HepG2 (cell line): ENCODE measurements around the gene DNAJB11. TPM values are rescaled to one million over a fixed set of nuclear protein-coding genes. Genes with fewer than 3 reads are reported as not detected.
A peak's percentile ranks its signal among the peaks of the same experiment; 100 is the strongest.

Experiments
- ARHGAP35 ChIP-seq: sonication (generic); formaldehyde crosslinking; IDR thresholded peaks from 2 replicates; pipeline ENCODE4 v1.9.0; 2022; ENCODE audit warnings: mild to moderate bottlenecking, inconsistent platforms, moderate library complexity, missing genetic modification reagents, borderline replicate concordance
- CREB3 ChIP-seq: sonication (generic); formaldehyde crosslinking; IDR thresholded peaks from 2 replicates; pipeline ENCODE4 v1.5.0; 2020; ENCODE audit warnings: missing genetic modification reagents
- DZIP1 ChIP-seq: sonication (generic); formaldehyde crosslinking; IDR thresholded peaks from 2 replicates; pipeline ENCODE4 v1.5.0; 2020; ENCODE audit warnings: mild to moderate bottlenecking, missing genetic modification reagents
- EED ChIP-seq: sonication (generic); formaldehyde crosslinking; IDR thresholded peaks from 2 replicates; pipeline ENCODE4 v1.5.0; 2020; ENCODE audit warnings: mild to moderate bottlenecking, missing genetic modification reagents
- ERF ChIP-seq: IDR thresholded peaks from 2 replicates; pipeline ENCODE4 v1.6.1; 2018; ENCODE audit warnings: missing biosample characterization, missing genetic modification reagents
- GPN1 ChIP-seq: sonication (generic); formaldehyde crosslinking; IDR thresholded peaks from 2 replicates; pipeline ENCODE4 v1.5.1; 2020; ENCODE audit warnings: missing genetic modification reagents, borderline replicate concordance
- HDAC2 ChIP-seq: sonication (generic); formaldehyde crosslinking; IDR thresholded peaks from 2 replicates; pipeline ENCODE4 v1.4.0; 2020; ENCODE audit warnings: missing genetic modification reagents
- HDAC6 ChIP-seq: fragments of 200-600 bp; sonication (generic); IDR thresholded peaks from 2 replicates; pipeline ENCODE4 v1.7.0; 2017; ENCODE audit warnings: mild to moderate bottlenecking, antibody characterized with exemption, low read length, low read depth
- JUND ChIP-seq: sonication (generic); formaldehyde crosslinking; IDR thresholded peaks from 2 replicates; pipeline ENCODE4 v1.8.0; 2022; ENCODE audit warnings: mild to moderate bottlenecking, missing genetic modification reagents
- LRRFIP1 ChIP-seq: sonication (generic); formaldehyde crosslinking; conservative IDR thresholded peaks from 2 replicates; pipeline ENCODE4 v1.4.0; 2020; ENCODE audit warnings: missing genetic modification reagents
- MLX ChIP-seq: IDR thresholded peaks from 2 replicates; pipeline ENCODE4 v1.6.1; 2016
- MZF1 ChIP-seq: sonication (generic); formaldehyde crosslinking; IDR thresholded peaks from 2 replicates; pipeline ENCODE4 v1.8.1; 2023; ENCODE audit warnings: mild to moderate bottlenecking, missing genetic modification reagents, borderline replicate concordance
- NONO ChIP-seq, 2 experiments: fragments of 450-650 bp in 1 of 2; sonication (generic) in 1 of 2; formaldehyde crosslinking in 1 of 2; IDR thresholded peaks in 1 of 2; conservative IDR thresholded peaks in 1 of 2; 2 replicates each; pipeline versions ENCODE4 v1.6.1 to v1.8.0; 2017 to 2022; ENCODE audit warnings: mild to moderate bottlenecking in 1 of 2, missing genetic modification reagents in 1 of 2, moderate library complexity in 1 of 2
- PTBP1 ChIP-seq: fragments of 200-400 bp; formaldehyde crosslinking; IDR thresholded peaks from 2 replicates; pipeline ENCODE4 v1.6.1; 2018; ENCODE audit warnings: low read length, low read depth; ENCODE audit not compliant: poor library complexity, severe bottlenecking
- RAD21 ChIP-seq: fragments of 450-650 bp; formaldehyde crosslinking; IDR thresholded peaks from 2 replicates; pipeline ENCODE4 v1.5.0; 2020; ENCODE audit warnings: mild to moderate bottlenecking
- RARA ChIP-seq: IDR thresholded peaks from 2 replicates; pipeline ENCODE4 v1.6.1; 2016; ENCODE audit warnings: missing genetic modification reagents, missing compliant biosample characterization
- SYNCRIP ChIP-seq: fragments of 200-400 bp; formaldehyde crosslinking; IDR thresholded peaks from 2 replicates; pipeline ENCODE4 v1.6.1; 2018; ENCODE audit warnings: mild to moderate bottlenecking, low read depth, low read length; ENCODE audit not compliant: insufficient read depth
- TOPORS ChIP-seq: sonication (generic); formaldehyde crosslinking; IDR thresholded peaks from 2 replicates; pipeline ENCODE4 v1.8.0; 2023; ENCODE audit warnings: mild to moderate bottlenecking, missing genetic modification reagents
- ZMYM4 ChIP-seq: sonication (generic); formaldehyde crosslinking; IDR thresholded peaks from 2 replicates; pipeline ENCODE4 v1.8.1; 2023; ENCODE audit warnings: mild to moderate bottlenecking, missing genetic modification reagents
- ZNF138 ChIP-seq: sonication (generic); formaldehyde crosslinking; IDR thresholded peaks from 2 replicates; pipeline ENCODE4 v1.5.0; 2020; ENCODE audit warnings: mild to moderate bottlenecking, low read depth, missing genetic modification reagents
- ZNF160 ChIP-seq: sonication (generic); formaldehyde crosslinking; IDR thresholded peaks from 2 replicates; pipeline ENCODE4 v1.8.0; 2022; ENCODE audit warnings: mild to moderate bottlenecking, inconsistent platforms, missing genetic modification reagents
- ZNF382 ChIP-seq: sonication (generic); formaldehyde crosslinking; IDR thresholded peaks from 2 replicates; pipeline ENCODE4 v1.5.0; 2020; ENCODE audit warnings: missing genetic modification reagents, mild to moderate bottlenecking, borderline replicate concordance
- ZNF543 ChIP-seq: sonication (generic); formaldehyde crosslinking; IDR thresholded peaks from 2 replicates; pipeline ENCODE4 v1.4.0; 2020; ENCODE audit warnings: mild to moderate bottlenecking, missing genetic modification reagents
- ZNF75D ChIP-seq: sonication (generic); formaldehyde crosslinking; IDR thresholded peaks from 2 replicates; pipeline ENCODE4 v1.8.1; 2023; ENCODE audit warnings: missing genetic modification reagents, mild to moderate bottlenecking, borderline replicate concordance
- polyA plus RNA-seq, 8 experiments: library from polyadenylated mRNA; depleted of rRNA in 3 of 8; stranded (reverse) in 7 of 8; unstranded in 1 of 8; fragments of >200 nt; fragmentation: Illumina TruSeq in 4 of 8; extraction: Trizol in 4 of 8; gene quantifications; 2 replicates each; pipeline versions ENCODE4 v1.2.1 to v1.2.3, GENCODE V29; 2011 to 2016; ENCODE audit warnings: low read depth in 4 of 8, missing spikeins in 1 of 8, mixed read lengths in 1 of 8; ENCODE audit not compliant: insufficient read depth in 1 of 8
- total RNA-seq, 5 experiments: library from RNA; depleted of rRNA; stranded (reverse); fragments of >200 nt; fragmentation: Illumina TruSeq; extraction: Trizol; gene quantifications; 2 replicates each; pipeline ENCODE4 v1.2.3, GENCODE V29; 2016; ENCODE audit warnings: low read depth in 1 of 5

Gene DNAJB11
- total and polyA plus RNA-seq, 2 of the 13 experiments (the other 11 are each of a cell fraction or from before 2014, with no cell fraction given), result 41.0 to 132 TPM

- TF ChIP-seq JUND (no peak), EED (CRISPR knock-in tag) (no peak), PTBP1 (no peak), LRRFIP1 (CRISPR knock-in tag) (no peak), ZNF138 (CRISPR knock-in tag) (no peak), RARA (peak; percentile 92), HDAC2 (CRISPR knock-in tag) (peak; percentile 91), ZMYM4 (CRISPR knock-in tag) (peak; percentile 66; the same call in 1 of the 2 replicates), SYNCRIP (no peak), HDAC6 (no peak), CREB3 (no peak), MZF1 (no peak), RAD21 (CRISPR knock-in tag) (no peak), ARHGAP35 (CRISPR knock-in tag) (no peak), NONO (IDR thresholded peaks at IDR 0.05) (no peak), NONO (CRISPR knock-in tag; conservative IDR thresholded peaks at IDR 0.05) (peak; percentile 86), ZNF75D (no peak), ZNF160 (CRISPR knock-in tag) (no peak), ZNF382 (CRISPR knock-in tag) (no peak), DZIP1 (CRISPR knock-in tag) (no peak), GPN1 (no peak), ZNF543 (CRISPR knock-in tag) (no peak), MLX (CRISPR knock-in tag) (peak; percentile 48; the same call in 1 of the 2 replicates), ERF (peak; percentile 93), TOPORS (CRISPR knock-in tag) (no peak)
Measured at GRCh38 chr3:186599142-186599784, 28.7 kb downstream of the DNAJB11 start (continued).
